ENCODE measurements around the gene FREM2.

Gene FREM2

GRCh38 chr13:38826182-38826813 is 139.4 kb downstream of the FREM2 start:
- DNase-seq: no peak

GRCh38 chr13:38830442-38831045 is 143.7 kb downstream of the FREM2 start:
- DNase-seq: no peak

DNA sequence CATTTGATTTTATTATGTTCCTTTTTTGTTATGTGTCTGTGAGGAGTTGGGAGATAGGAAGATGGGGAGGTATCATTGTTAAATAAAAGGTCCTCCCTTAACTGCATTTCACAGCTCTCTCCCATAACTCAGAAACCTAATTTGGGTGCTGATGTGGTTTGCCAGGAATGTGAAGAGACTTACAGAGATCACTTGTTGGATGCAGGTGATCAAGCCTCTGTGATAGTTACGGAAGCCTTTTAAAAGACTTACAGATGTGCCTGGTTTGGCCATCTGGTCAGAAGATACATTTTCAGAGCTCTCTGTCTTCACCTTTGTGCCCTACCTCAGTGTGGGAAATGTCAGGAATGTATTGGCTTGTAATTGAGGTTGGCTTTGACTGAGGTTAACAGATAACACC is 157.7 kb downstream of the FREM2 start:
- DNase-seq: no peak

- DNase-seq: no peak
Measured at GRCh38 chr13:38848360-38848759, 161.5 kb downstream of the FREM2 start.

DNA sequence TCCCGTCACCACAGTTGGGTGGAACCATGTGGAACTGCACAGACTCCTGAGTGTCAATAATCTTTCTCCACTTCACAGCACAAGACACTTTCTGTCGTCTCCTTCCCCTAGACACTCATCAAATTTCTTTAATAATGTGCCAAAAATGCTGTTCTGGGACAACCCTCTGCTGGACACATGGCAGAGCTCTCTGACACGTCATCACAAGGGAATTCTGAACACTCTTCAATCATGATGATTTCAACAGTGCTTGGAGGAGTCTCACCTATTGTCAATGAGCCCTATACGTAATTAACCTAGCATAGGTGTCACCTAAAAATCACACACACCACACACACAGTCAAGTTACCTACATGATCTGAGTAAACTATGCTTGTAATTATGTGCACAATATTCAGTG is 162.4 kb downstream of the FREM2 start:
- DNase-seq: peak; percentile 5

DNA sequence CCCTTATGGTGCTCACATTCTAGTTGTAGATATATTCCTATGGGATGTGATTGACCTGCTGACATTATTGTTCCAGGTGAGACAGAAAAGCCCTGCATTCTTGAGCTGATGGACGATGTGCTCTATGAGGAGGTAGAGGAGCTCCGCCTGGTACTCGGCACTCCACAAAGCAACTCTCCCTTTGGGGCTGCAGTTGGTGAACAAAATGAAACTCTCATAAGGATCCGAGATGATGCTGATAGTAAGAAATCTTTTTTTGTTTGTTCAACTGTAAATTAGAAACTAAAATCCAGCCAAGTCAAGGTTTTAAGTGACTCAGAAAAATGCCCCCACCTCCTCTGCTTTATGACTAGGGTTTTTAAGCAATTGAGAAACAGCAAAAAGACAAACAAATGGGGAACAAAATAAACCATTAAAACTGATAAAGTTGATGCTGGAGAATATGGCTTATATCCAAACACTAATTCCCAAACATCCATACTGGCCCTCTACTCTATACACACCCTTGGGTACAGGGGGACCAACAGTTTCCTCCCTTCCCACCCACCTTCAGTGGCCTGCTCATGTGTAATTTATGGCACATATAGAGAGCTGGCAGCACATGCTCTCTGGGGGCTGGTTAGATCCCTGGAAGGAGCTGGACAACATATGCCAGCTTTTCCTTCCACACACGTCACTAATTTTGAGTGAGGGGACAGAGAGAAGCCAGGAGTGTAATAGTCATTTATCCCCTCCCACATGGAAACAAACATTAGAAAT is 164.2 kb downstream of the FREM2 start:
- no peak for DNase-seq

DNA sequence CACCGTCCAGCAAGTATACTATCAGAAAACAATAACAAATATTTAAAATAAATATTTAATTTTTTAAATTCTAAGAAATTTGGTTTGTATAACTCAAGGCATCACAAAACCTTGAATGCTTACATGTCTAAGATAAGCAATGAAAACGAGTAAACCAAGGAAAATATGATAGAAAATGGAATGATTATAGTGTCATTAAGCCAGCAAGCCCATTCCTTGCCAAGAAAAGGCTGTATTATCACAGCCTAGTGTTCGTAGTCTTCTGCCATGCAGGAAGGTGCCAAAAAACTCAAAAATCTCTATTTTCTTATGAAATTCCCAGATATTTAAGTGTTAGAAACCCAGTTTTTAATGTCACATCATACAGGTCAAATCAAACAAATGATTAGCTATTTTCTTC is 167.3 kb downstream of the FREM2 start:
- DNase-seq: no peak

DNA sequence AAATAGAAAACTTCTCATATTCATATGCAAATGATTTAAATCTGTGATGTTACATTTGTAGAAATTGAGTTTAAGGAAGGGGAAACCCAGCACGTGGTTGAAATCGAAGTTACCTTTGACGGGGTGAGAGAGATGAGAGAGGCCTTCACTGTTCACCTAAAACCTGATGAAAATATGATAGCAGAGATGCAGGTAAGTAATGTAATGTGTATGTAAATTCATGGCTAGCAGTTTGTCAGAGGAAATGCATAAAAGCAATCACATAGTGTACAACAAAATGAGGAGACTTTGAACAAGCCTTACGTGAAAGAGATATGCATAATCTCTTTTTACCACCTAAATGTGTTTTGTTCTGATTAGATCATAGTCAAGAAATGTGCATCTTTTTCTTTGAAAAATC is 169.2 kb downstream of the FREM2 start:
- DNase-seq: no peak

- DNase-seq: no peak
Measured at GRCh38 chr13:38862443-38862842, 175.6 kb downstream of the FREM2 start.

DNA sequence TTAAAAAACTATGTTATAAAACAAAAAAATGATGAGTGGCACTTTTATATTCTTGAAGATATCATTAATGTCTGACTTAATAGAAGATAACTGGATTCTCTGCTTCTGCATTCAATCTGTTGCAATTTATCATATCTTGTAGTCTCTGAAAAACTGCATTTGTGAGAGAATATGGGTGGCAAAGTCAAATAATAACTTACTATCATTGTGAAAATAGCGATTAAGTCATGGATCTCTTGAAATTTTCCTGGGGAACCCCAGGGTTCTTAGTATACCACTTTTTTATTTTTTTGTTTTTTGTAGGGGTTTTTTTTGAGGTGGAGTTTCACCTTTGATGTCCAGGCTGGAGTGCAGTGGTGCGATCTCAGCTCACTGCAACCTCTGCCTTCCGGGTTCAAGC is 176.7 kb downstream of the FREM2 start:
- DNase-seq: no peak

- DNase-seq: no peak
Measured at GRCh38 chr13:38866649-38867048, 179.8 kb downstream of the FREM2 start.

GRCh38 chr13:38868399-38868798 is 181.5 kb downstream of the FREM2 start:
- DNase-seq: no peak

DNA sequence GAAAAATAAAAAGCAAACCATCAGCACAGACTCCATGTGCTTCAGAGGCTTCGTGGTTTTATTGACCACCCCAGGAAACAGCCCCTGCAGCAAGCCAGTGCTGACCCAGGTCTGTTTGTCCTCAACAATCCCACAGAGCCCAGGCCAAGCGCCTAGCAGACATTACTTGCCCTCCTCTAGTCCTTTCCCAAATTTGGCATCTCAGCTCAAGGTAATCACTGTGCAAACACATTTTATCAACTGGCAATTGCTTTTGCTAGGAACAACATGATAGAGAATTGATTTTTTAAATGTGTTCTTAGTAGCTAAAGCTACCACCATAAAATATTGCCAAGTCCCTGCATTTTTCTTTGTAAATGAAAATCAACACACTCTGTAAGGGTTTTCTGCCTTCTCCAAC is 182.0 kb downstream of the FREM2 start:
- no peak for DNase-seq

GRCh38 chr13:38871275-38871674 is 184.4 kb downstream of the FREM2 start:
- no peak for DNase-seq

DNA sequence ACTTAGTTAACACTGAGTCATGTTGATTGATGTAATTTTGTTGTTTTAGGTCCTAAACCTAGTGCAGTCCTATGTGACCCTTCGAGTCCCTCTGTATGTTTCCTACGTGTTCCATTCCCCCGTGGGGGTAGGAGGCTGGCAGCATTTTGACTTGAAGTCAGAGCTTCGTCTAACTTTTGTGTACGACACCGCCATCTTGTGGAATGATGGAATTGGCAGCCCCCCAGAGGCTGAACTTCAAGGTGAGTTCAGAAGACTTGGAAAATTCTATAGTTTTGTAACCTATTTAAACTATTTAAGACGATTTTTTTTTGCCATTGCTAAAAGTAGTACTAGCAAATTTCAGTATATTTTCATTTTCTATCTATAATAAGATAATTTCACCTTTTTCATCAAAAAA is 185.8 kb downstream of the FREM2 start:
- peak; percentile 49 for DNase-seq

DNA sequence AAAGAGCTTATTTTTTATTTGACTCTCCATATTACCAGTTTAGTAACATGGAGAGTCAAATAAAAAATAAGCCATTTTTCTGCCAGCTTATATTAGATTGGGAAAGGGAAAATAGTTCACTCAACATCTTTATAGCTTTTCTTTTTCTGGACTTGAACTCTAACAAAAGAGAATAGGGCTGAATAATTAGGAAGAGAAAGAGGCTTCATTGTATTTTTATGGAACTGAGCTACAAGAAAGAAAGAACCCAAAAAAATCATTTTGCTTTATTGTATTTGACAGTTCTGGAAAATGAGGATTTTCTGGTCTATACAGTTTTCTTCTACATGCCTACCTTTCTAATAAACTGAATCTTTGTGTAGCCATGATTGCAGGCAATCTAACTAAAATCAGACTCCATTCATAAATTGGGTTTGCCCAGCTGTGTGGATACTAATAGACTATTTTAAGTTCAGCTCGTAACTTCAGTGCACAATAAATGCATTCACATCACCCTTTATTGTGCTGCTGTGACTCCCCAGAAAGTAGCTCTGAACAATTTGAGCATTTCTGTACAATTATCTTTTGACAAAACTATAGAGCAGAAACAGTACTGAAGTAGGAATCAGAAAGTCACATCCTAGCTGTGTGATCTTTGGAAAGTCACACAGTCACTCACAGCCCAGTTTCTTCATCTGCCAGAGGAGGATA is 188.5 kb downstream of the FREM2 start:
- no peak for DNase-seq

DNA sequence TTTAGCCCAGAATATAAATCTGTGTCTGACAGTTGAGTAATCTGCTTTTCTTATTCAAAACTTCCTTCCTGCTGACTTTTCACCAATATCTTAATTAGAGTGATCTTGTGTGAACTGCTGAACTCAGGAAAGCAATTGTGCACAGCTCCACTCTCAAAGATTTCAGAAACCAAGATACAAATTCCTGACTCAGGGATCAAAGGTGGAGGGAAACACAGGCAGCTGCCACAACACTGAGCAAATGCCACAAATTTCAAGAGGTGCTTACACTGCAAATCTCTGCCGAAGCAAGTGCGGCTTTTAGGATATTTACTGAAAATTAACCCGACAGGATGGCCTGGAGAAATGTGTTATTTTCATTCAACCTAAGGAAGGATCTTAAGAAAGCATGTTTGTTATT is 192.4 kb downstream of the FREM2 start:
- DNase-seq: no peak

DNA sequence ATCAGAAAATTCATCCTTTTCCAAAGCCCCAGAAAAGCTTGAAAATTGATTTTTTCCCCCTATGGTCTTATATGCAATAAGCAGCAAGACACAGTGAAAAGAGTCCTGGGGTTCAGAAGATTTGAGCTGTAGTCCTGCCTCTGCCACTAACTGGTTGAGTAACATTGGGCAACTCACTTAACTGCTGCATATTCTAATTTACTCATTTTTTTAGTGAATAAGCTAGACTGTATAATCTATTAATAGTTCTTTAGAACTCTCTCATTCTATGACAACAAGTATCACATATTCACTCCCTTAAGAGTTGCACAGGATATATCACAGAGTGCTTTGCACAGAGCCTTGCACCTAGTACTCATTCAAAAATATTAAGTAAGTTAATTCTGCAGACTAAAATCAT is 192.9 kb downstream of the FREM2 start:
- no peak for DNase-seq

DNA sequence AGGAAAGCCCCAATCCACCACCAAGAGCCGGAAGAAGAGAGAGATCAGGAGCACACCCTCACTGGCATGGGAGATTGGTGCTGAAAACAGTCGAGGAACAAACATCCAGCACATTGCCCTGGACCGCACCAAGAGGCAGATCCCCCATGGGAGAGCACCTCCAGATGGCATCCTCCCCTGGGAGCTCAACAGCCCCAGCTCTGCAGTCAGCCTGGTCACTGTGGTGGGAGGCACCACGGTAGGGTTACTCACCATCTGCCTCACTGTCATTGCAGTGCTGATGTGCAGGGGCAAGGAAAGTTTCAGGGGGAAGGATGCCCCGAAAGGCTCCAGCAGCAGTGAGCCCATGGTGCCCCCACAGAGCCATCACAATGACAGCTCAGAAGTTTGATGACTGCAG is 193.5 kb downstream of the FREM2 start:
- DNase-seq: no peak

DNA sequence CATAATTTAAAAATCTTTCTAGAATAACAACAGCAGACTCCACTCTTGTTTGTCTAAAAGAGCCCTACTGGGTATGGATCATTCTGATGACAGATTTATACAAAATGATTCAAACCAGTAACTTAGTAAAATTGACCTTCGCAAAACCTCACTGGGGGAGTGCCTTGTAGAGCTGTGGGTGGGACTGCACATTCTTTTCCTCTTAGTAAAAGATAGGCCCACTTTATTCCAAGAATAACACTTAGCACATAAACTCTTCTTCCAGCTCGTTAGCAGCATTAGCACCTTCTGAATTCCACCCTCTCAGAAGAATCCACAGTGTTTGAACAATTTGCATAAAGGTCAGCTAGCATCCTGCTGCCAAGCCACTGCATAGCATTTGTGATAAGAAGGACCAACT is 196.9 kb downstream of the FREM2 start:
- no peak for DNase-seq

DNA sequence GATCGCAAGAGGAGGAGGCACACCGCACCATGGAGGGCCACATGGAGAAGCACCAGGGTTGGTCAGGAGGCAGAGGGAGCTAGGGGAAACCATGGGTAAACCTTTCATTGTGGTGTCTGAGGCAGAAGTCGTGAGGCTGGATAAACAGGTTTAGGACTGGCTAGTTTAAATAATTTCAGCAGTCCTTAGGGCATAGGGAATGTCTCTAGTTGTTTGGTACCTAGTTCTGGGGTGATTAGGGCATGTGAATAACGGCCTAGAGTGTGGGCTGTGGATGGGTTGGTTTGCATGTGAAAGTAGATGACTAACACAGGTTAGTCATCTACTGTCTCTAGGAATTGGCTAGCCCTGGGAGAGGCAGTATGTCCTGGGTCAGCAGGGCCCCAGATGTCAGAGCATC is 201.4 kb downstream of the FREM2 start:
- DNase-seq: peak; percentile 7

DNA sequence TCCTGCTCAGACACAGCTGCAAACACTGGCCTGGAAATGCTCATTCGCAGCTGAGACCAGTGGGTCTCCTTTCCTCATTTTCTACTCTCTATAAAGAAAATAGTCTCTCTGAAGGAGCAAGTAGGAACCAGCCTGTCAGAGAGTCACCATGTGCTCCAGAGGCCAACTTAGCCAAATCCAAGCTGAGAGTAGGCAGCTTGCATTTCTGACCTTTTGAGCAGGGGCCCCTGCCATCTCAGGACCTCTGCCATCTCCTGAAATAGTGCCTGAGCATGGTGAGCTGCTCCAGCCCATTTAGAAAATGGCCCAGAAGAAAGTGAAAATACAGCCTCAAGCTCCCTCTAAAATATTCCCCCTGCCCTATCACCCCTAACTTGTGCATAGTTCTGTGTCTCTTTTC is 208.2 kb downstream of the FREM2 start:
- no peak for DNase-seq

GRCh38 chr13:38897521-38897920 is 210.6 kb downstream of the FREM2 start:
- DNase-seq: no peak

DNA sequence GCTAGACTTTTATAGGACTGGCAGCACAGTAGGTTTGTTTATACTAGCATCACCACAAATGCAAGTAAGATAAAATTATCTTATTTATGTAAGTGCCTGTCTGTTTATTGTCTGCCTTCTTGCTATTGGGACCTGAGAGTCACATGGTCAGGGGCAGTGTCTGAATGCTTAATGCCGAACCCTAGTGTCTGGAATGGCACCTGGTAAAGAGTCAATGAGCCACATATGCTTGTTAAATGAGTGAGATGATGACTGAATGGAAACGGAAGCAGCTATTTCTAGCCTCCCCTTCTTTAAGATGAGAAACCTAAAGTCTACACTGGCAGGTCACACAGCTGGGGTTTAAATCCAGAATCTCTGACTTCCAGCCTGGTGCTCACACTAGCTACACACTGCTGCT is 211.6 kb downstream of the FREM2 start:
- DNase-seq: no peak

All from fibroblast of skin of scalp (primary cell).